ENCODE measurements around the gene NFIX.

DNA sequence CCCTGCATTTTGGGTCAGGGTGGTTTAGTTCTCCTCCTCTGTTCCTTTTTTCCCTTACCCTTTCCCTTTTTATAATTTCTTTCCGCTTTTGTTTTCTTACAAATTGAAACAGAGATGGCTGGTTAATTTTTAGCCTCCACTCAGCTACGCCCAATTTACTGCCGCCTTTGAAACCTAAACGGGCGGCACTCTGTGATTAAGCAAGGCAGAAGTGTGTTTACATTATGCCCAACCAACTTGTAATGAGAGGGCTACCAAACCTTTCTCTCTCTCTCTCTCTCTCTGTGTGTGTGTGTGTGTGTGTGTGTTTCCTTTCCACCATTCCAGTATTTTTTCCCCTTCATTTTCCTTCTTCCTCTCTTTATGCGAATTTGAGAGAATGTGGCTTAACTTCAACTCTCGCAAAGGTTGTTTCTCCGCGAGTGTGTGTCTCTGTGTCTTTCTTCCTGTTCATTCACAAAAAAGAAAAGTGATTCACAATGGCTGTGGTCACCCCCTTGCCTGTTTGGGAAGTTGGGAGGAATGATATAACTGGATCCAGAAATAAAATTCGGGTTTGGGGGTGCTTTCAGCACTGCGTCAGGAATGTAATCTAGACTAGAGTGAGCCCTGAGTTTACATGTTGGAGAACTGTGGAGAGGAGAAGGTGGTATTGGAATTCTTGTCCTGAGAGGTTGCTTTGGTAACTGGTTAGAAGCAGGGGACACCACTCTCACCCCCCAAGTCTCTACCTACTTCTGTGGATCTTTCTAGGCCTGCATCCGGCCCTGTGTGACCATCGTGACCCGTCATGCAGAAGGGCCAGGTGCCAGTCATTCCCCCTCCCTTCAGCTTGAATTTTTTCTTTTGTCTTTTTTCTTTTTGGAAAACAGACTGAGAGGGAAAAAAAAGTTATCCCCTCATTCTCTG is 31.4 kb downstream of the NFIX start:
- TF ChIP-seq, protein P1, sequence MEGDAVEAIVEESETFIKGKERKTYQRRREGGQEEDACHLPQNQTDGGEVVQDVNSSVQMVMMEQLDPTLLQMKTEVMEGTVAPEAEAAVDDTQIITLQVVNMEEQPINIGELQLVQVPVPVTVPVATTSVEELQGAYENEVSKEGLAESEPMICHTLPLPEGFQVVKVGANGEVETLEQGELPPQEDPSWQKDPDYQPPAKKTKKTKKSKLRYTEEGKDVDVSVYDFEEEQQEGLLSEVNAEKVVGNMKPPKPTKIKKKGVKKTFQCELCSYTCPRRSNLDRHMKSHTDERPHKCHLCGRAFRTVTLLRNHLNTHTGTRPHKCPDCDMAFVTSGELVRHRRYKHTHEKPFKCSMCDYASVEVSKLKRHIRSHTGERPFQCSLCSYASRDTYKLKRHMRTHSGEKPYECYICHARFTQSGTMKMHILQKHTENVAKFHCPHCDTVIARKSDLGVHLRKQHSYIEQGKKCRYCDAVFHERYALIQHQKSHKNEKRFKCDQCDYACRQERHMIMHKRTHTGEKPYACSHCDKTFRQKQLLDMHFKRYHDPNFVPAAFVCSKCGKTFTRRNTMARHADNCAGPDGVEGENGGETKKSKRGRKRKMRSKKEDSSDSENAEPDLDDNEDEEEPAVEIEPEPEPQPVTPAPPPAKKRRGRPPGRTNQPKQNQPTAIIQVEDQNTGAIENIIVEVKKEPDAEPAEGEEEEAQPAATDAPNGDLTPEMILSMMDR (conservative IDR thresholded peaks at IDR 0.05 in 1 of 2, IDR thresholded peaks at IDR 0.05 in 1 of 2; ENCODE audit: extremely low read depth in 1 of 2, insufficient read depth in 1 of 2, low read depth in 1 of 2, low read length in 2 of 2): no peak
- TF ChIP-seq EZH2 (IDR thresholded peaks at IDR 0.05; ENCODE audit: borderline replicate concordance, low read length): no peak
